Suprapubic skin (tissue), 2 donors: Measurements from ENCODE around the gene COMMD7.

ENCODE experiments used
- EP300 ChIP-seq: sonication (generic); formaldehyde crosslinking; IDR thresholded peaks from one replicate; pipeline ENCODE4 v1.6.1; 2017; ENCODE audit warnings: antibody characterized with exemption
- POLR2A ChIP-seq, 2 donors: fragments of 450-650 bp; IDR thresholded peaks; one replicate each; pipeline ENCODE4 v1.6.1; 2017; ENCODE audit warnings: antibody characterized with exemption in 2 of 2, mild to moderate bottlenecking in 2 of 2, moderate library complexity in 2 of 2

DNA sequence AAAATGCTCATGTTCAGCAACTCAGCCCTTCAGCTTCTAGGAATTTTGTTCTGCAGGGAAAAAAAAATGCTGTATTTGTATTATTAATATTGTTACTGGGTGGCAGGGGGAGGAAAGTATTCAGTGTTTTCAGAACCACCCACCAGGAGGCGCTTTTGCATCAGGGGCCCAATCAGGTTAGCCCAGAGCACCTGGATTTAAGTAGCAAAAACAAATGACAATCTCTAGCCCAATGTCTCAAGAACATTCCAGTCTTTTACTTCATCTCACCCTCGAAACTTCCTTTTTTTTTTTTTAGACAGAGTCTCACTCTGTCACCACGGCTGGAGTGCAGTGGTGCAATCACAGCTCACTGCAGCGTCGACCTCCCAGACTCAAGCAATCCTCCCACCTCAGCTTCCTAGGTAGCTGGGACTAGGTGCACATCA, 68.9 kb downstream of the COMMD7 start:
- TF ChIP-seq EP300 (no peak), POLR2A (IDR thresholded peaks at IDR 0.05) (no peak)
